ENCODE measurements around the gene LAMP1.
"Not testable (repeated sequence)": the region's sequence is repeated elsewhere in the genome, so short reads cannot be mapped to it uniquely, and the experiment has no call there.

LAMP1 gene

DNA sequence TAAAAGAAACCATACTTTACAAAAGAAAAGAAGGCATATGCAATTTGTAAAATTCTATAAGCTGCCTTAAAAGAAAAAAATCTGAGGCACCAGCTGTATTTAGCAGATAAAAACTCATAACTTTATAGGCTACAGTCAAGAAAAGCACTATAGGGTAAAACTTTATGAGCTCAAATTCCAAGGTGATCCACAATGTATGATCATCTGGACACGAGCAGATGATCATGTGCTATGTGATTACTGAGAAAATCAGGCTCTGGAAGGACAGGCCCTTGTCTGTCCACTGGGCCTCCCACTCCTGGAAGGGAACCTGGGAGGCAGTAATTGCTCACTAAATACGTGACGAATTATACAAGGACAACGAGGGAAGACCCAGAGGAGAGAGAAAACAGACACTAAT is 59.6 kb downstream of the LAMP1 start:
- DNase-seq (ENCODE audit: low spot score): no peak

DNA sequence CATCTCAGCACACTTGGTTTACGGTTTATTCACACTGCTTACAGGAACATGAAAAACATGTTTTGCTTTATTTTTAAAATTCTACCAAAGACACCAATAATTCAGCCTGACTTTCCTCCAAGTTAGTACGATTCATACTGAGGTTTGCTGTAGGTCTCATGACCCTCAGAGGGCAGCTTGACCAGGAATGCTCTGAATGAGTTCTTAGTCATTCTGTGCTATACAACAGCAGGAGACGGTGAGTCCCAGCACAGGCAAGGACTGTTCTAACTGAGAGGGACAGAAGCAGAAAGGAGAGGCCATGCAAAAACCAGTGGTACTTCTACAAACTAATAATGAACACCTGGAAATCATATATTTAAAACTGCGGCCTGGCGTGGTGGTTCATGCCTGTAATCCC is 60.5 kb downstream of the LAMP1 start:
- no peak for DNase-seq (ENCODE audit: low spot score)

- no peak for DNase-seq (ENCODE audit: low spot score)
Observed at GRCh38 chr13:113358653-113359190, 61.7 kb downstream of the LAMP1 start.

- DNase-seq (ENCODE audit: low spot score): no peak
Observed at GRCh38 chr13:113359571-113359970, 62.5 kb downstream of the LAMP1 start.

DNA sequence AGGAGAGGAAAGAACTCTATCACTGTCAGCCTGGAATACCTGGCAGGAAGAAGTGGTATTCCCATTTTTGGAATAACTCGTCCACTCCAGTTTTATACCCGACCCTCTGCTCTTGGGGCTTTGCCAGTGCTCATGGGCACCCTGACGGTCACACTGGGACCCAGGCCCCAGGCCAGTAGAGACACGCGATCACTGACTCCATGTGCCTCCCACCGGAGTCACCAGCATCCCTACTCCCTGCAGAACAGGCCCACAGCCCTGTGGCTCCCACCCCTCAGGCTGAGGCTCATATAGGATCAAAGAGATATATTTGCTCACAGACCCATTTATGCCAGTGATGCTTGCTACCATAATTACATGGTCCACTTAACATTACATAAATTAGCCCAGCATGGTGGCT is 63.4 kb downstream of the LAMP1 start:
- DNase-seq (ENCODE audit: low spot score): no peak

DNA sequence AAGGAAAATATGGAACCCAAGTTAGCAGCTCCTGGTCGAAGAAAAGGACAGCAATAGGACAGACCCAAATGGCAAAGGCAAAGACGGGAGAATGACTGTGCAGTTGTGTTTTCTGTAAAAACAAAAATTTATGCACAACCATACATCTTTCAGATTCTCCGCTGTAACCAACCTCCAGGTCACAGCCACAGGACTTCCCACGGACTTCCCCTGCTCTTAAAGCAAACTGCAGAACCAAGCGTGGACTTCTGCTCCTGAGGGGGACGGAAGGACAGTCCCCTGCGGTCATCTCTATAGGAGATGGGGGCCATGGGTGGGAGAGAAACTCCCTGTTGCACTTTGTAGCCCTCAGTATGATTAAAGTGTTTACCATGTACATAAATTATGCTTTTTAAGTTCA is 64.4 kb downstream of the LAMP1 start:
- no peak for DNase-seq (ENCODE audit: low spot score)

- DNase-seq (ENCODE audit: low spot score): no peak
Observed at GRCh38 chr13:113364311-113364889, 67.4 kb downstream of the LAMP1 start.

DNA sequence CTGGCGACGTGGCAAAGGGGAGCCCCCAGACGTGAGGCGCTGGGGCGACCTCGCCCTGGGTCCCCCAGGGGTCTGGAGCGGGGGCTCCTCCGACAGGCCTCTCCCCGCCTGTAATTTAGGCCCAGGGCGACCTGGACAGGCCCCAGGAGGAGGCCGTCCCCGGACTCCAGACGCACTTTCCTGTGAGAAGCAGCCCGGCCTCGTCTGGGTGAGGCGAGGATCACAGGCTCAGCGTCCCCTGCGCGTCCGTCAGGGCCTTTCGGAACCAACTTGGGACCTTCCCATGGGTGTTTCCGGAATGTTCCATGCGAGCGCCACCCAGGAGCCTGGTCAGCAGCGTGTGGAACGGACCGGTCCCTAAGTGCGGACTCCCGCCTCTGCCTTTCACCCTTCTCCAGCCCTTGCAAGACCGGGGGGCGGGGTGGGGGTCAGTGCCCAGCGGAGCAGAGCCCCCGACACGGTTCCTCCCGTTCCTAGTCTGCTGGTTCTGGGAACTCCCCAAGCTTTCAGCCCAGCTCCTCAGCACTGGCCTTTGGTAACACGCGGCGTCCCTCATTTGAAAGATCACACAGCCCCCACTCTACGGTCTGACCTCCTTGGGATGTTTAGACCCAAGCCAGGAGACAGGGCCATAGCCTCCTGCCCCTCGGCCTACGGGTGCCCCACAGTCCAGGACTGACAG is 68.0 kb downstream of the LAMP1 start:
- no peak for DNase-seq (ENCODE audit: low spot score)

- DNase-seq (ENCODE audit: low spot score): no peak
Observed at GRCh38 chr13:113365583-113365970, 68.5 kb downstream of the LAMP1 start.

DNA sequence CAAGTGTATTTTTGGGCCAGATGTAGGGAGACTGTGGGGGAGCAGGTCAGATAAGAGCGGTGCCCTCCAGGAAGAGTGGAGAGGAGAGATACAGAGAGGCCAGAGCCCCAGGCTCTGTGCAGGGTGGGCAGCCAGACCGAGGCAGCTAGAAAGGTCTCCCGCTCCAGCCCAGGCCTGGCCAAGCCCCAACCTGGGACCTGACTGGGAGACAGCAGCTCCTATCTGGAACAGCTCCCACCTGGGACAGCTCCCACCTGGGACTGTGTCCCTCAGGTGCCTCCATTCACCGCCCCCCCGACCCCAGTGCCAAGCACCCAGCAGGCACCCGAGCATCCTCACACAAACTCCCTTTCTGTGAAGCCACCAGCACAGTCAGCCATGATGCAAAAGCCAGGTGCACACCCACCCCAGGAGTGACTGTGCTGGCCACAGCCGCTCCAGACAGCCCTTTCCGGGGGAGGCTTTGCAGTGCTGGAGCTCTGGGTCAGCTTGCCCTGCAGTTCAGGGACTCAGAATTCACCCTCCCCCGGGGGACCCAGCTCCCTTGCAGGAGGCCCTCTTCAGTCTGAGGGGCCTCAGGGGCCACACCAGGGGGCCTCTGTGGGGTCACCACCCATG is 69.0 kb downstream of the LAMP1 start:
- no peak for DNase-seq (ENCODE audit: low spot score)

DNA sequence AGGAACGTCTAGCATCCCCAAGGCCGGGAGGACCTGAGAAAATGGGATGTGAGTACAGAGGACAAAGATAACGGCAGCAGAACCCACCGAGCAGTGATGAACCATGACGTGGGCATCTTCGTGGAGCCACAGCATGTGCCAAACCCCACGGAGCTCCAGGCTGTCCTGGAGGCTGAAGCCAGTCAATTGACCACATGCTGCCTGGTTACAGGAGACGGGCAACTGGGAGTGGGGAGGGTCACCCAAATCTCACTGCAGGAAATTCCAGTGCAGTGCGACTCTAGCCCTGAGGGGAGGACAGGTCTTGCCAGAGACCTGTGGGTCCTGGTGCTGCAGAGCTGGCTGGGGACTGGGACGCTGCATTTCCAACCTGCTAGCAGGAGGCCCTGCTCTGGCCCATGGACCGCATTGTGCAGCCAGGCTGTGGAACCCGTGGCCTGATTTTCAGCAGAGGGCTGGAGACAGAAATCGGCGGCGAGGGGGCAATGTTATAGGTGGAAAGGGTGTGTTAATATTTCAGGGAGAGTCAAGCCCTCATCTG is 70.1 kb downstream of the LAMP1 start:
- DNase-seq (ENCODE audit: low spot score): no peak

DNA sequence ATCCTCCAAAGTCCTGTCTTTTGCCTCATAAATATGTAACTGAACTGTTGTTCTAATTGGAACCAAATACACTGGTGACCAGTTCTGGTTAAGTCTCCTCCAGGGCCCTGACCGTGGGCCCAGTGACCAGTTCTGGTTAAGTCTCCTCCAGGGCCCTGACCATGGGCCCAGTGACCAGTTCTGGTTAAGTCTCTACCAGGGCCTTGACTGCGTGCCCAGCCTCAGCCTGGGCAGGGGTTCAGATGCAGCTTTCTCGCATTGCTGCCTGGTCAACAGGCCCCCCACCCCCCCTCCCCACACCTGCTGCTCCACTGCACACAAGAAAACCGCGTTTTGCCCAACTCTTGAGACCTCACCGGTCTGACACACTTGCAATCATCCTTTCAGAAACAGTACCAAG is 70.7 kb downstream of the LAMP1 start:
- DNase-seq (ENCODE audit: low spot score): no peak

DNA sequence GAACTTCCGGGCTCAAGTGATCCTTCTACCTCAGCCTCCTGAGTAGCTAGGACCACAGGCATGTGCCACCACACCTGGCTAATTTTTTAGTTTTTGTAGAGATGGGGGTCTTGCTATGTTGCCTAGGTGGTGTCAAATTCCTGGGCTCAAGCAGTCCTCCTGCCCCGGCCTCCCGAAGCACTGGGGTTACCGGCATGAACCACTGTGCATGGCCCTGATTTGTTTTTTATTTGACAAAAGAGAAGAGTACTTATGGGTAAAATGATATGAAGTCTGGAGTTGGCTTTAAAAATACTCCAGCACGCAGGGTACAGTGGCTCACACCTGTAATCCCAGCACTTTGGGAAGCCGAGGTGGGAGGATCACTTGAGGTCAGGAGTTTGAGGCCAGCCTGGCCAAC is 71.3 kb downstream of the LAMP1 start:
- DNase-seq (ENCODE audit: low spot score): not testable (repeated sequence)

GRCh38 chr13:113369189-113369588 is 72.2 kb downstream of the LAMP1 start:
- no peak for DNase-seq (ENCODE audit: low spot score)

GRCh38 chr13:113369881-113370280 is 72.8 kb downstream of the LAMP1 start:
- no peak for DNase-seq (ENCODE audit: low spot score)

GRCh38 chr13:113371061-113371460 is 74.0 kb downstream of the LAMP1 start:
- DNase-seq (ENCODE audit: low spot score): no peak

GRCh38 chr13:113371701-113372100 is 74.7 kb downstream of the LAMP1 start:
- not testable (repeated sequence) for DNase-seq (ENCODE audit: low spot score)
